GM04504 (cell line): ENCODE data around the gene OR10K1.
"Not testable (repeated sequence)": the region's sequence is repeated elsewhere in the genome, so short reads cannot be mapped to it uniquely, and the experiment has no call there.

Experiments
- DNase-seq: peaks from one replicate; pipeline ENCODE4 v3.0.0-alpha.2; 2012; ENCODE audit warnings: low read depth

Gene OR10K1, protein sequence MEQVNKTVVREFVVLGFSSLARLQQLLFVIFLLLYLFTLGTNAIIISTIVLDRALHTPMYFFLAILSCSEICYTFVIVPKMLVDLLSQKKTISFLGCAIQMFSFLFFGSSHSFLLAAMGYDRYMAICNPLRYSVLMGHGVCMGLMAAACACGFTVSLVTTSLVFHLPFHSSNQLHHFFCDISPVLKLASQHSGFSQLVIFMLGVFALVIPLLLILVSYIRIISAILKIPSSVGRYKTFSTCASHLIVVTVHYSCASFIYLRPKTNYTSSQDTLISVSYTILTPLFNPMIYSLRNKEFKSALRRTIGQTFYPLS

DNA sequence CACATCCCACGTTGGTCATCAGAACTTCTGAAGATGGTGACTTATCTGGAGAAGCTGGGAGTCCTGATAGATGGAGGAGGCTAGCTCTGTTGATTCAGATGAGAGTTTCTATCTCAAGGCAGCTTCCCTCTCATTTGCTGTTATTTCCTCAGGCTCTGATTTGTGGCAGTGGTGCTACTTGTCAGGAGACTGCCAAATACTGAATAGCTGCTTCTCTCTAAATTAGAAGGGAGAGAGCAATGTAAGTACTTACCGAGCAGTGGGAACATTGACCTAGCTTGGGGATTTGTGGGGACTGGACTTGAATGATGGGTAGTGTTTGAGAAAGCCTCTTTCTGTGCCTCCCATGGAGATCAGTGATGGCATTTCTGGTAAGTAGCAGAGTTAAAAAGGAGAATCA lies at the start of gene OR10K1:
Gene OR10K1, plus strand, starts transcription at position 301 of the 400 bp plus-strand sequence. CDS start 3,728 bp downstream, outside the sequence.
- DNase-seq = no peak

DNA sequence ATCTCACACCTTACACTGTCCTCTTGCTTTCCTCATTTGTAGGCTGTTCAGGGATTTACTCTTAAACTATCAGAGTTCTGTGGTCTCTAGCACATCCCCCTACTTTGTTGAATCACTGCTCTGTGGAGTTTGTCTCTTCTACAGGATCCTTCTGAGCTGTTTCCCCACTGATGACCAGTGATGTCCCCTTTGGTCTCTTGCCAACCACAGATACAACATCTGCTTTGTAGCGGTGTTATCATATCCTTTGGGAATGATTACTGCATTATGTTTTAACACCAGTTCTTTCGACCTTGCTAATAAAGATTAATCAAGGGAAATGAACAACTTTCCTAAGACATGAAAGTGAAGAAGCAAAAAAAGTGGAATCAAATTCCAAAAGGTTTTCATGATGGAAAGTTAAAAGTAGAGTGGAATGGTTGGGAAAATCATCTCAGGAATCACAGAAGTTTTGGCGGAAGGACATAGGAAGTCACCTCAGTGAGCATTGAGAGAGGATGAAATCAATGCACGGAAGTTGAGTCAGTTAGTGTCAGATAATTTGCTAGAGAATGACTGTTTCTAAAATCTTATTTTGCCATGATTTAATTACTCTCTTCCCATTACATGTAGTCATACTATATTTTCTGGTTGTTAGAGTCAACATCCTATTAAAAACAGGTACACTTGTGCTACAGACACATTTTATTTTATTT lies 46.8 kb upstream of the OR10K1 start:
- no peak for DNase-seq

DNA sequence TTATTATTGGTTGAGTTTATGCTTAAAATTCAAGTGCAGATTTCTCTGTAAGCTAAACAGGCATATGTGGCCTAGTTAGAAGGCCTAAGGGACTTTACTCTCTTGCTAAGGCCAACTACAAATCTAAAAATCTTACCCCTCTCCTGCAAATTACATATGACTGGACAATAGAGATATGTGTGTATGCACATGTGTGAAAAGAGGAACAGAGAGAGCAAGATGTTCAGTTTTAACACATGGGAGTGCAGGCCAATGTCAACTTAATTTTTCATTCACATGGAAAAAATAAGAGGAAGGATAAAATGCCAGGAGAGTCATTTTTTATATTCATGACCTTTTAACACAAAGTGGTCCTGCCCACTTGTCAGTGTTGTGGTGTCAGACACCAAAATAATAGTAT lies 44.0 kb upstream of the OR10K1 start:
- no peak for DNase-seq

DNA sequence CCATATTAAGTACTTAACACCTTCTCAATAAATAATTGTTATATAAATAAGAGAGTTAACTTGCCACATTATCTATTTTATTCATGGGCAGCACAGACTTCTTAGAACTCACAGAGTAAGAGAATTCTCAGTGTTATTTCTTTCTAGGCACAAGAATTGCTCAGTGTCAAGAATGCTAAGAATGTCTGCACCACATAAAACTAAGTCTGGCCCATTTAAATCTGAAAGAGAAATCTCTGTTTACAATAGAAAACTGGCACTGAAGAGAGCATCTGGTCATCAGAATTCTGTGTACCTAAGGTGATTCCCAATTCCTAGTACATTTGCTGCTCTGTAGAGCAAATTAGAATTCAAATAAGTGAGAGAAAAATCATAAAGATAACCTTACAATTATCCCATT lies 39.4 kb upstream of the OR10K1 start:
- DNase-seq = no peak

DNA sequence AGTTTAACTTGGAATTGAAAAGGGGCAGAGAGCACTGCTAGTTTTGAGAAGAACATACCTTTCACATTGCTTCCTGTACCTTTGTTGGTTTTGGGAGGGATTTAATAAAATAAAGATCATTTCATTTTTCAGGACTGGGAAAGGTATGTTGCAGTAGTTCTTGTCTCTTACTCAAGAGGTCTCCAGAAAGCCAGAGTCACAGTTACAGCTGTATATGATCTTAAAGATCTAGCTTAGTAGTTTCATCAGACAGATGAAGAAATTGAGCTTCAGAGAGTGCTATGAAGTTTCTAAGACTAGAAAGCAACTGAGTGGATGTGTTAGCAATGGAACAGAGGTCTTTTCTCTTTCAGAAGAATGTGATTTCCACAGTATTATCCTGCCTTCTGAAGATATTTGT lies 36.6 kb upstream of the OR10K1 start:
- DNase-seq = no peak

DNA sequence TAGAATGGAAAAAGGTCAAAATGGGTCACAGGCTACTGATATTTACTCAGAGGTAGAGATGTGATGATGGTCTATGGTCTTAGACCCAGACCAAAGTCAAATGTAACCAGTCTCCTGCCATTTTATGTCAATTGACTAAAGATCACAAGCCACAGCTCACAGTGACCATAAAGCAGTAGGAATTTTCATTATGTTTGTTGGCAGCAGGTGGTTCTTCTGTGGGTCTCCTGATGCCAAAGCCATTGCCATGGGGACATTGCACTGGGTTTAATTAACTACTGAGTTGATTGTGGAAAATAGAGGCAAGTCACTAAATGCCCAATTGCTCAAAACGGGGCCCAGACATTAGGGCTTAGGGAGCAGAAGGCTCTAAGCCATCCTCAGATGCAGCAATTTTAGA lies 35.5 kb upstream of the OR10K1 start, which contains the start of gene OR10K2:
Gene OR10K2, minus strand, starts transcription at position 101 of the 400 bp plus-strand sequence. CDS start 5,371 bp downstream, outside the sequence.
- no peak for DNase-seq

DNA sequence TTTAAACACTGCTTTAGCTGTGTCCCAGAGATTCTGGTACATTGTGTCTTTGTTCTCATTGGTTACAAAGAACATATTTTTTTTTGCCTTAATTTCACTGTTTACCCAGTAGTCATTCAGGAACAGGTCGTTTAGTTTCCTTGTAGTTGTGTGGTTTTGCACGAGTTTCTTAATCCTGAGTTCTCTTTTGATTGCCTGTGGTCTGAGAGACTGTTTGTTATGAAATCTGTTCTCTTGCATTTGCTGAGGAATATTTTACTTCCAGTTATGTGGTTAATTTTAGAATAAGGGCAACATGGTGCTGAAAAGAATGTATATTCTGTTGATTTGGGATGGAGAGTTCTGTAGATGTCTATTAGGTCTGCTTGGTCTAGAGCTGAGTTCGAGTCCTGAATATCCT lies 31.5 kb upstream of the OR10K1 start:
- not testable (repeated sequence) for DNase-seq

DNA sequence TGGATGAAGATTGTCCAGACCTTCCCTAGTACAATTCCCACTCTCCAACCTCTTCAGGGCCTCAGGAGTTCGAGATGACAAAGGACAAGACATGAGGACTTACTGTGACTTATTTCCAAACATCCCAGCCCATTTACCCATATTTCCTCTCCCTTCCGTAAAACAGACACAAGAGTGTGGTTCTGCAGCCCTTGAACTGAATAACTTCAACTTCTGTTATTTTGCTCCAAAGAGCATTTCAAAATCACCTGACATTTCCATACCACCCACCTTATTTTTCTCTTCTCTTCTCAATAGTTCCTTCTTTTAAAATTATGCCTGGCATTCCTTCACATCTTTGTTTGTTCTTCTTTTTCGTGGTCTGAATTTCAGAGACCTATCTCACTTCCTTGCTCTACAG lies 26.9 kb upstream of the OR10K1 start:
- no peak for DNase-seq

DNA sequence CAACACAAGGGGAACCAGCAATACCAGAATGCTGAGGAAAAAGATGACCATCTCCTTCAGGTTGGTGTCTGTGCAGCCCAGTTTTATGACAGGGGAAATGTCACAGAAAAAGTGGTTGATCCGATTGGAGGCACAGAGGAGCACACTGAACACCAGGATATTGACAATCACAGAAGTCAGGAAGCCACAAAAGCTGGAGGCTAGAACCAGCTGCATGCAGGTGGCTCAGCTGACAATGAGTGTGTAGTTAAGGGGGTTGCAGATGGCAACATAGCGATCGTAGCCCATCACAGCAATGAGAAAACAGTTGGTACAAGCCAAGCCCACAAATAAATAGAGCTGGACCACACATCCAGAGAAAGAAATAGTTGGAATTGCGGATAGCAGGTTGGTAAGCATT lies 16.3 kb upstream of the OR10K1 start:
- no peak for DNase-seq

DNA sequence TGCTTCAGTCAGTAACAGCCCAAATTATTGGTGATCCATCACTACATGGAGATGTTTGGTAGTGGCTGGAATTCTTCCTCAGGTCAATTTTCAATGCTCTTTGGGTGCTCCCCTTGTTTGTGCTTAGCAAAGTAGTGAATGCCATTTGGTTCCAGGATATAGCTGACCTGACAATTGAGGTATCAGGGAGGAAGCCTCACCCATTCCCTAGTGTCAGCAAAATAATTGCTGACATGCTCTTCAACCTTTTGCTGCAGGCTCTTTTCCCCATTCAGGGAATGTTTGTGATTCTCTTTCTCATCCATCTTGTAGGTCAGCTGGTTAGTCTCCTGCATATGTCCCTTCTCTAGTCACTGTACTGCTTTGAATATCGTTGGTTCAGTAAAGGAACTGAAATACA lies 7.1 kb upstream of the OR10K1 start:
- DNase-seq = no peak

DNA sequence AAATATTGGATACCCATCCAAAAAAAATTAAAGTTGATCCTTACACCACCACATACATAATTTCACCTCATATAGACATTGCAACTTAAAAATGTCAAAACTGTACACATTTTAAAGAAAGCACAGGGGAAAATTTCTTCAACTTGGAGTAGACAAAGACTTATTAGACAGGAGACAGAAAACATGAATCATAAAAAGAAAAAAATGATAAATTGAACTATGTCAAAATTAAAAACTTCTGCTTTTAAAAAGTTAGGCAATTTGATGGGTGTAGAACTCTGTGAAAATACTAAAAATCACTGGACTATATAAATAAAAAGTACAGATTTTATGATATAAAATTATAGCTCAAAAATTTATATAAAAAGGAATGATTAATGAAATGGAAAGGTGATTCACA lies 4.4 kb upstream of the OR10K1 start:
- no peak for DNase-seq

DNA sequence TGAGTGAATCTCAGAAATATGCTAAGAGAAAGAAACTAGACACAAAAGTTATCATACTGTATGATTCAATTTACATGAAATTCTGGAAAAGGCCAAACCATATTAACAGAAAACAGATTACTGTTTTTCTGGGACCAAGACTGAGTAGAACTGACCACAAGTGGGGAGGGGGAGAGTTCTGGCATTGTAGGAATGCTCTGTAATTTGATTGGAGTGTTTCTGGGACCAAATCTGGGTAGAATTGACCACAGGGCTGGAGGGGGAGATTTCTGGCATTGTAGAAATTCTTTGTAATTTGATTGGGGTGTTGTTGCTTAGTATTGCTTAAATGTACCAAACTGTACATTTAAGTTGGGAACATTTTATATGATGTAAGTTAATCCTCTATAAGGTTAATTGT lies 3.4 kb upstream of the OR10K1 start:
- no peak for DNase-seq

DNA sequence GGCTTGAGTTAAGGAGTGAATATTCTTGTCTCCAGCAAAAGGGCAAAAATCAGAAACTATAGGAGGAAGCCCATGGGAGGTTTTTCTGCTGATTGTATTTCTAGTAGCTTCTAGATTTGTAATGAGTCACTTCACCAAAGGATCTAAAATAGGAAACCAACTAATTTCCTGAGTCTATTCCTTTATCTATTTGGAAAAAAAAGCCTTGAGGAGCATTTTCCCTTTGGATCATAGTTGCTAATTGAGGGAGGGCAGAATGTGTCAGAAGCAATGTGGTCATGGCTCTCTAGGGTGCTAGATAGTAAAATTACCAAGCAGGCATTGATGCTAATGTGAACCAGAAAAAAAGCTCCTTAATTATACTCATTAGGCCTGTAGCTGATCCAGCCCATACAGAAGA lies 10.3 kb downstream of the OR10K1 start, which contains the start of gene OR10R2:
Gene OR10R2, plus strand, starts transcription at position 301 of the 400 bp plus-strand sequence. CDS start 106 bp downstream, outside the sequence.
- DNase-seq = no peak

DNA sequence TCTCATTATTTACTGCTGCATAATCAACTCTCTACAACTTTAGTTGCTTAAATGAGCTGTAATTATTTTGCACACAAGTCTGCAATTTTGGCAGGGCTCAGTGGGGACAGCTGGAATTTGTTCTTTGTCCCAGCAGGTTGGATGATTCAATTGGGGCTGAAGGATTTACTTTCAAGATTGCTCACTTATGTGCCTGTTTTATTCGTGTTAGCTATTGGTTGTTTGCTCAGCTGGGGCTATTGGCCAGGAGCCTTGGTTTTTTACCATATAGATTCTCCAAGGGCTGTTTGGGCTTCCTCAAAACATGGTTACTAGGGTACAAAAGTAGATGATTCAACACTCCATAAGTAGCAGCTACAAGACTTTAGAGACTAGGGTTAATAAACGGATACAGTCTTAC lies 23.8 kb downstream of the OR10K1 start:
- DNase-seq = no peak

DNA sequence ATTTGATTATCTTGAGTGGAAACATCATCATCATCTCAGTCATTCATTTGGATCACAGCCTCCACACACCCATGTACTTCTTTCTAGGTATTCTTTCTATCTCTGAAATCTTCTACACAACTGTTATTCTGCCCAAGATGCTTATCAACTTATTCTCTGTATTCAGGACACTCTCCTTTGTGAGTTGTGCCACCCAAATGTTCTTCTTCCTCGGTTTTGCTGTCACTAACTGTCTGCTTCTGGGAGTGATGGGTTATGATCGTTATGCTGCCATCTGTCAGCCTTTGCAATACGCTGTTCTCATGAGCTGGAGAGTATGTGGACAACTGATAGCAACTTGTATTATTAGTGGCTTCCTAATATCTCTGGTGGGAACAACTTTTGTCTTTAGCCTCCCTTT lies 29.7 kb downstream of the OR10K1 start:
- no peak for DNase-seq

DNA sequence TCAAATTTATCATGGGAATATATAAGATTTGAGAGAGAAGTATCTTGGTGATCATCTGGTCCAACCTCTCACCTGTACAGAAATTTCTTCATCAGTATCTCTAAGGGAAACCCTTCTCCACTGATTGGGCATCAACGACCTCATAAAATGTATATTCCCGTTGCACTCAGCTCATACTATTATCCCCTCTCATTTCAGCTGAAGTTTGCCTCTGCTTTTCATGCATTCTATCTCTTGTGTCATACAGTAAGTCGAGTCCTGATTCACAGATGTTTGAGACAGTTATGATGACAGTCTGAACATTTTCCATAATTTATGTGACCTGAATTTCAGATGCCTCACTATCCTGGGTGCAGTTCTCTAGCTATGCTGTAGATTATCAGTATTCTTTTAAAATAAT lies 31.4 kb downstream of the OR10K1 start:
- DNase-seq = no peak

DNA sequence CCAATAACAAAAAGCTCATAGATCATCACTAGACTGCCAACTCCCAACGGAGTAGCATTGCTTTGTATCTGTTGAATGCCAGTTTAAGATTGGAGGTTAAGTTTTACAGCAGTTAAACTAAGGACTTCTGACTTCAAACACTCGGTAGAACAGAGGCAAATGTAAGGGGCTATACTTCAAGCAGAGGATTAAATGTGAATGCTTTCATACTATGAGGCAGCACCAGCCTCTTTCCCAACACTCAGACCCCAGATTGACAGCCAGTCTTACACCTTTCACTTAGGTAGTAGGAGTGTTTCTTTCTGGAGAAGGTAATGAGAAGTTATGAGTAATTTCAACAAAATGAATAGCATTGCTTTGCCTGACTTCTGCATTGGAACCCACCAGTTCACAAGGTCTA lies 33.2 kb downstream of the OR10K1 start:
- no peak for DNase-seq

DNA sequence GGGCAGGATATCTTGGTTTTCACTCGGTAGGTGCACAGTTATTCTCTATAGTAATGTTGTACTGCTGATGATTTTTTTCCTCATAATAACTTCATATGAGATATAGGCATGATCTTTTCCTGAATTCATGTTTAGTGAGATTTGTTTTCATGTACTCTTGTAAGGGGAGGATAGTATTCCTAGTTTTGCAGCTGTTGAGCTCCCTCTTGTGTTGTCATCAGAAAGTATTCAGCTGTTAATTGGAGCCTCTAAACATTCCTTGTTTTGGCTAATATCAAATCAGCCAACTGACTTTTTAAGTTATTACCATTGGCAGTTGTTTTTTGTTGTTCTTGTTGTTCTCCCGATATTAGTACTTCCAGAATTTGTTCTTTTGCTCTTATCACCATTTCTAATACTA lies 34.7 kb downstream of the OR10K1 start:
- no peak for DNase-seq

DNA sequence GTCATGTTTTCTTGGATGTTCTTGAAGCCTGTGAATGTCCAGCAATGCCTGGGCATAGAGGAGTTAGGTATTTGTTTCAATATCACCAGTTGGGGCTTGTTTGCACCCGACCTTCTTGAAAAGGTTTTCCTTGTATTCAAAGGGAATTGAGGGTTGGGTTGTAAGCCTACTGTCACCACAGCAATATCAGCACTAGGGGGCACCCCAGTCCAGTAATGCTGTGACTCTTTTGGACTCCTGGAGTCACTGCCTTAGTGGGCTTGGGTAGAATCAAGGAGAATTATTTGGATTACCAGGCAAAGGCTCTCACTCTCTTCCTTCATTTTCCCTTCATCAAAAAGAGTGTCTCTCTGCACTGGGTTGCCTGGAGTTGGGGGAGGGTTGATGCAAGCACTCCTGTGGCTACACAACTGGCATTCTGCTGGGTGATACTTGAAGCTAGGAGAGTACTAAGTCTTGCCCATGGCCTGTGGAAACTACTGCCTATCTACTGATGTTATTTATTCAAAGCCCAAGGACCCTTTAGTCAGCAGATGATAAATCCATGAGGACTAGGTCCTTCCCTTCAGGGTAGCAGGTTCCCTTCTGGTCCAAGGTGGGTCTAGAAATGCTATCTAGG lies 44.8 kb downstream of the OR10K1 start:
- DNase-seq = no peak

DNA sequence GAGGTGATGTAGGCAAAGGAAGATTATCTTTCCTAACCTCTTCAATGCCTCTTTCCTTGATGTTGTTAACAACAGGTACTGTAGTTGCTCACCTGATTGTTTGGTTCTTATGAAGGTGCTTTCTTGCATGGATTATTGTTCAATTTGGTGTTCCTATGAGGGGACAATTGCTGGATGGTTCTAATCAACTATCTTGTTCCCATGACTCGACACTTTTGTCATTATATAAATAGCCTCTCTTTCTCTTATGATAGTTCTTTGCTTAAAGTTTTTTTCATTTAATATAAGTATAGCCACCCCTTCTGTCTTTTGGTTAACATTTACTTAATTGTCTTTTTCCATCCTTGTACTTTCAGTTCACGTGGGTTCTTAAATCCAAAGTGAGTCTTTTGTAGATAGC lies 45.9 kb downstream of the OR10K1 start:
- DNase-seq = no peak

DNA sequence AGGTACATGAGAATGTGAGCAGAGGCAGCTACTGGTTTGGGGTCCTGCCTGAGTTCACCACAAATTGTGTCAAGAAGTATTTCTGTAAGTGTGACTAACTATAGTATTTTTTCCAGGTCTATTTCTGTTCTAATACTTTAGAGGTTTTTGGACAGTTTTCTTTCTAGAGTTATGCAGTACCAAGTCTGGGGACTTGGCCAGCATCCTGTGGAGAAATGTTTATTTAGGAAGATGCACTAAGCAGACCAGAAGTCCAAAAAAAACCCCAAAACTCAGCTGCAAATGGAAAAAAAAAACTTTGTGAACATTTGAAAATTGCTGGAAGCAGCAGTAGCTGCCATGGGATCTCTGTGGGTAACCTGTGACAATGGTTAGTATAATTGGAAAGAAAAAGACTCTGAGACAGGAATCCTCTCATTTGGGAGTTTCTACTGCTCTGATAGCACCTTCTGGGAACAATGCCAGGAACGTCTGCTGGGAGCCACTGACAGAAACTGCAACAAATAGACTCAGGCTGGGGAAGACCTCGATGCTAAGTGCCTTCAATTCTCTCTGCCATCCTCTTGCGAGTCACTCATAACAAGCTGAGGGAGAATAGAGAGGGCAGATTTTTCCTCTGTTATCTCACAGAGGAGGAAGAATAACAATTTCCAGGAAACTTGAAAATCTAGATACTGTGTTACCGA lies 48.0 kb downstream of the OR10K1 start:
- DNase-seq = no peak

DNA sequence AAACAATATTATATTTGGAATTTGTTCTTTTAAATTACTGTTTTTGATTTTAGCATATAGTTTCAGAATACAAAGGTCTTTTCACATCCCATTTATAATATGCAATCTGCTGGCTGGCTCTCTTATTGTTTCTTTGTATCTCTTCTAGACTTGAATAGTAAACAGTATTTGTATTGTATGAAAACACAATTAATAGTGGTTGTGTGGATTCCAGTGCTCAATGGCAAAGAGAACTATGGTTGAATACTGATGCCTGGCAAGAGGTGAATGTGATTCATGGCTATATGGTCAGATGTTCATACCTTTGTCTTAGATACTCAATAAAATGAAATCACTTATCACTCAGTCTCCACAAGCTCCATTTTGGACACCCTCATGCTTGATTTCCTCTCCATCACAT lies 55.3 kb downstream of the OR10K1 start:
- no peak for DNase-seq
